Stimulated activated CD8-positive, alpha-beta memory T cell treated with anti-CD3 and anti-CD28 coated beads, Interleukin-15, amount 100 ng/mL, for 1 hour (primary cell): Measurements from ENCODE around the gene STKLD1.
"Not testable (repeated sequence)": the region's sequence is repeated elsewhere in the genome, so short reads cannot be mapped to it uniquely, and the experiment has no call there.

ENCODE experiments used
- DNase-seq: peaks from one replicate; pipeline ENCODE4 v3.0.0-alpha.2; 2020; ENCODE audit warnings: low read depth

The STKLD1 gene

GRCh38 chr9:133386338-133386737 is 10.2 kb downstream of the STKLD1 start:
- no peak for DNase-seq

- no peak for DNase-seq
These were observed 11.5 kb downstream of the STKLD1 start for GRCh38 chr9:133387680-133388079.

GRCh38 chr9:133389025-133389557 is 12.9 kb downstream of the STKLD1 start:
- DNase-seq, result no peak

GRCh38 chr9:133389562-133389961 is 13.4 kb downstream of the STKLD1 start:
- no peak for DNase-seq

- no peak for DNase-seq
These were observed 14.5 kb downstream of the STKLD1 start for GRCh38 chr9:133390713-133391112.

GRCh38 chr9:133391449-133391848 is 15.3 kb downstream of the STKLD1 start:
- not testable (repeated sequence) for DNase-seq

- DNase-seq, result not testable (repeated sequence)
These were observed 16.1 kb downstream of the STKLD1 start for GRCh38 chr9:133392308-133392707.

GRCh38 chr9:133393399-133393798 is 17.2 kb downstream of the STKLD1 start:
- DNase-seq, result no peak

GRCh38 chr9:133394687-133395271 is 18.6 kb downstream of the STKLD1 start:
- DNase-seq, result no peak

- no peak for DNase-seq
These were observed 20.8 kb downstream of the STKLD1 start for GRCh38 chr9:133396952-133397351.

GRCh38 chr9:133397370-133397769 is 21.2 kb downstream of the STKLD1 start:
- DNase-seq, result no peak

- DNase-seq, result no peak
These were observed 21.7 kb downstream of the STKLD1 start for GRCh38 chr9:133397895-133398294.

GRCh38 chr9:133400292-133400691 is 24.1 kb downstream of the STKLD1 start:
- DNase-seq, result no peak

GRCh38 chr9:133401588-133401987 is 25.4 kb downstream of the STKLD1 start:
- no peak for DNase-seq

- DNase-seq, result no peak
These were observed 26.5 kb downstream of the STKLD1 start for GRCh38 chr9:133402689-133403088.

- peak; percentile 38 for DNase-seq
These were observed 27.7 kb downstream of the STKLD1 start for GRCh38 chr9:133403766-133404453.

GRCh38 chr9:133404454-133405002 is 28.4 kb downstream of the STKLD1 start:
- no peak for DNase-seq

GRCh38 chr9:133405508-133406438 is 29.6 kb downstream of the STKLD1 start:
- DNase-seq, result no peak

GRCh38 chr9:133406480-133407307 is 30.5 kb downstream of the STKLD1 start:
- DNase-seq, result peak; percentile 55

- DNase-seq, result no peak
These were observed 31.9 kb downstream of the STKLD1 start for GRCh38 chr9:133408042-133408441.

GRCh38 chr9:133415170-133415569 is 39.0 kb downstream of the STKLD1 start:
- DNase-seq, result no peak
